RCC 7860 (cell line): ENCODE data around the gene DDC.

ENCODE experiments used
- DNase-seq: peaks from one replicate; pipeline ENCODE4 v3.0.0-alpha.2; 2015; ENCODE audit warnings: low spot score
- FAIRE-seq: peaks from 2 replicates; lab custom pipeline; 2012; peaks lifted over from hg19 to GRCh38; lab: Jason Lieb, UNC

DDC gene

GRCh38 chr7:50421043-50421442 lies 144.2 kb downstream of the DDC start:
- FAIRE-seq (no peak), DNase-seq (no peak)

DNA sequence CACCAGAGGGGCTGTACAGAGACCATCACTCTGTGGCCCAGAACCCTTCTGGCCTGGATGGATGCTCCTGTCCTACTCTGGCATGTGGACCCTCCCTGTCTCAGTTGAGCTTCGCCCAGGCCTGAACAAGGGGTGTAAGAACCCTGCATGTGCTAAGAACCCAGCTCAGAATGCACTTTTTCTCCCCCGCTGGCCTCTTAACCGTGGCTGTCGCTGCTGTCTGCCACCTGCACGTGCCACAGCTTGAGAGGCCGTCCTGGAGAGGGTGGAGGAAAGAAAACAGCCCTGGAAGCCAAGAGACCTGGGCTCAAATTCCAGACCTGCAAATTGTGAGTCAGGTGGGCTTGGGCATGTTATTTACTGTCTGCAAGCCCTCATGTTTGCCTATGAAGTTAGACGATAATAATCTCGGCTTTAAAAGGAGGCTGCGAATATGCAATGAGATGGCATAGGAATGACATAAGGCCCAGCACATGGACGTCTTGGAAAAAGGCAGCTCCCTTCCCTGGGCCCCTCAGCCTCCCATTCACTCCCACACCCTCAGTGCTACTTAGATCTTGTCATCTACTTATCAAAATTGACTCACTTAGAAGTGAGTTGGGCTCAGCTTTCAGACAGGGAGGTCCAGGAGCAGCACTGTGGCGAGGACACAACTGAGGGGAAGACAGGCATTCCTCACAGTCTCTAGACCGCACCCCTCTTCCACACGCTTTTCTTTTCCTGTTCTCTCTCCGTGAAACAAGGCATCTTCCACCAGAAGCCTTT lies 146.5 kb downstream of the DDC start:
- FAIRE-seq = no peak
- DNase-seq = no peak

- DNase-seq (peak; percentile 68), FAIRE-seq (peak; percentile 66)
Measured at GRCh38 chr7:50418086-50418515, 147.1 kb downstream of the DDC start.

DNA sequence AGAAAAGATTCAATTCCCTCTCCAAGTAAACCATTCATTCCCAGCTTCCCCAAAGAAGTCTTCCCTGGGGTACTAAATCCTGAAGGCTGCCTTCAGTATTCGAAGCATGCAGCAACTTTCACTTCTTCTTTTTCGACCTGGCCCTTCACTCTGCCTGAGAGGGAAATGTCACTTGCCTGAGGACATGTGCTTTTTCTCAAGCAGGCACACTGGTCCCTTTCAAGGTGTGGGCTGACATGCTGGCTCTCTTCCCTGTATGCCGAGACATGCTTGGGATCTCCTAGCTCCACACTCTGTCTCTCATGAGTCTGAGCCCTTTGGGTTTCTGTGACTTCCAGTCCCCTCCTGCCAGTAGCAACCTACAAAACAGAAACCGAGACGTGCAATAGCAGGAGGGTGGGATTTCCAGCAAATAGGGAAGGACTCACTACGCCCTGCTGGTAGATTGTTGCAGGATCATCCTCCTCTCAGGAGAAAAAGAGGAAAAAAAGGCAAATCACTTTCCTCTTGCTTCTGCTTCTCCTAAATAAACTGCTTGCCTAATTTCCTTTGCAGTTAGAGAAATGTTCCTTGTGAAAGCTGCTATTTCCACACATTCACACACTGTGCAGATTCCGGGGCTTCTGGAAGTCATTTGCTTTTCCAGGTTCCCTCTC lies 148.6 kb downstream of the DDC start:
- no peak for DNase-seq
- FAIRE-seq = no peak

DNA sequence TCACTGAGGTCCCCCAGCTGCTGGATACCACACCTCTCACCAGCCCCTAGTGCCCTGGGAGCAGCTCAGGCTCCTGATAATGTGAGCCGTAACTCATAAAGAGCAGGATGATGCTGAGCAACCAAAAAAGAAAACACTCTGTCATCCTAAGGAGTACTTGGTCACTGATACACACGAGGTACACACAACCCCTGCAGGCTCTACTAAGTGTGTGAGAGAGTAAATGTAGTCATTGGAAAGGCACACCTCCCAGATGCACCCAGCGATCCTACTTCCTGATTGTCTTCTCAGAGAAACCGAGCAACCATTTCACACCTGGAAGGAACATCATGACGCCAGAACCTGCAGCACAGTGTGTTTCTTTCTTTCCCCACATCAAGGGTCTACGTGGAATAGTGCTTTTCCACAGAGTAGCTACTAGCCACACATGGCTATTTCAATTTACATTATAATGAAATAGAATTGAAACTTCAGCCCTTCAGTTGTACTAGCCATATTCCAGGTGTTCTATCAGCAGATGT lies 149.3 kb downstream of the DDC start:
- FAIRE-seq = no peak
- DNase-seq = no peak

- DNase-seq (no peak), FAIRE-seq (no peak)
Measured at GRCh38 chr7:50413561-50413960, 151.6 kb downstream of the DDC start.

- FAIRE-seq (no peak), DNase-seq (no peak)
Measured at GRCh38 chr7:50412973-50413372, 152.2 kb downstream of the DDC start.

DNA sequence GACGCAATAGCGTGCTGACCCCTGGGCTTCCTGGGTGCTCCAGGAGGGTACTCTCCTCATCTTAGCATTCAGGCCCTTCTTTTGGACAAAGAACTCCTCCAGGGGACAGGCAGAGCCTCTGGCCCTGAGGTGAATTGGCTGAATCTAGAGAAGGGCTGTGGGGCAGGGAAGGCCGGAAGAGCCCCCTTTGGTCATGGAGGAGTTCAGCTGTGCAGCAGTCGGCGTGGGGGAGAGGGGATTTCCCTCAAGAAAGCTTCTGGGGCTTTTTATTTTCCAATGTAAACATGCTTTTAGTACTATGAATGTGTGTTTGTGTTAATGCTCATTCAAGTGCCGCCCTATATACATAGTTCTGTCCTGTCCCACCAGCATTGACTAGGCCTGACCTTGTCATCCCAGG lies 153.9 kb downstream of the DDC start:
- FAIRE-seq = no peak
- DNase-seq = no peak

DNA sequence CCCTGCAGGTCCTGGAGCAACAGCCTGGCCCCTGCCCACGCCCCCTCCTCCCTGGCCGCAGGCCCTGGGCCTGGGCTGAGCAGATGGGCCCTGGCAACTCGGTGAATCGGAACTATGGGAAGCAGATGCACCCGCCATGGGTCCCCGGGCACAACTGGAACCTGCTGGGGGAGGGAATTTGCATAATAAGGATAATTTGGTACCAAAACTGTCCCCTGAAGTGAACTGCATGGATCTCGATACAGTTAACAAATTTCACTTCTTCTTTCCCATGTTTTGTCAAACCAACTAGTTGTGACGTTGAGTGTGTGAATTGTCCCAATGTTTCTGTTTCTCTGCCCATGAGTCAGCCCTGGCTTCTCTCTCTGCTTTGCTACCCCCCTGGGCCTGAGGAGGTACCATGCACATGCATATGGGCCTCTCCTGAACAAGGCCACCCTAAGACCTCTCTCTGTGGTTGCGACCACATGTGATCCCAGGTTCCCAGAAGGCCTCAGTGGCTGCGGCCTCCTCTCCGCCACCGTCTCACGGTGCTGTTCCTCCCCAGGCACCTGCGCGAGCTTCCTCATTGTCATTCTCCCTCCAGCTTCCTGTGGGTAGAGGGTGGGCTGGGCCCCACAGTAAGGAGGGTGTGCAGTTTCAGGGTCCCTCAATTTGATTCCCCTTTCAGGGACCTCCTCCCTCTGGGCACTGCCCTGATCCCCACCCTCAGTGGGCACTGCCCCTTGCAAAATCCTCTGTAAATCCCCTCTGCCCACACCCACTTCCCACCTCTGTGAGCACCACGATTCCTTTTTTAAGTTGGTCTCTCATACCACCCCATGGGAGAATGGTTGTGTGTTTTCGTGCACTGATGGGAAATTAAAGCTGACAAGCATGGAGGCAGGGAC lies 155.1 kb downstream of the DDC start:
- FAIRE-seq = no peak
- no peak for DNase-seq
